GM18909 (cell line): ENCODE data around the gene AGAP5.
A peak's percentile ranks its signal among the peaks of the same experiment; 100 is the strongest.
"Not testable (repeated sequence)": the region's sequence is repeated elsewhere in the genome, so short reads cannot be mapped to it uniquely, and the experiment has no call there.

Experiments used
- ATAC-seq: cut with Tn5 transposase; IDR thresholded peaks from one replicate; pipeline ENCODE4 v1.9.1; 2021; ENCODE audit warnings: mild to moderate bottlenecking; ENCODE audit not compliant: unreplicated experiment, poor library complexity

AGAP5 gene

DNA sequence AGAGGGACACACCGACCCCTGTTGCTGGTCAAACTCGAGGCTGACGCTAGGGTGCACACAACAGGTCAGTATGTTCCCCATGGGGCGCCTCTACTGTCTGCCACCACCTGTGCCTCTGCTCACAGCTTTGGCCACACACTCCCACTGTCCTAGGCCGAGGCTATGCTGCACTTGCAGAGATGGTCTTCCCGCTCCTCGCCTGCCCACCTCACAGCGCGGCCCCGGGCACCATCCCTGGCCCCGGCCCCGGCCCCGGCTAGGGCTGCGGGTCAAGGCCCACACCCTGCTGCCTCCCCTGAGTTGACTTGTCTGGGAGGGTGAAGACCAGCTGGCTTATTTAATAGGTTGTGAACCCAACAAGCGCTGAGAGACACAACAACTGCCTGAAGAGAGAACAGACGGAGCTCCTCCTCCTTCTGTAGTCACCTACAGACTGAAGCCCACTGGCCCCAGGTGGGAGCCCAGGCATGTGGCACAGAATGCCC, at the start of gene AGAP5:
Gene AGAP5 (minus strand): TSS at position 435 of the 485 bp plus-strand sequence. CDS start 354 bp downstream, at position 81.
- not testable (repeated sequence) for ATAC-seq

DNA sequence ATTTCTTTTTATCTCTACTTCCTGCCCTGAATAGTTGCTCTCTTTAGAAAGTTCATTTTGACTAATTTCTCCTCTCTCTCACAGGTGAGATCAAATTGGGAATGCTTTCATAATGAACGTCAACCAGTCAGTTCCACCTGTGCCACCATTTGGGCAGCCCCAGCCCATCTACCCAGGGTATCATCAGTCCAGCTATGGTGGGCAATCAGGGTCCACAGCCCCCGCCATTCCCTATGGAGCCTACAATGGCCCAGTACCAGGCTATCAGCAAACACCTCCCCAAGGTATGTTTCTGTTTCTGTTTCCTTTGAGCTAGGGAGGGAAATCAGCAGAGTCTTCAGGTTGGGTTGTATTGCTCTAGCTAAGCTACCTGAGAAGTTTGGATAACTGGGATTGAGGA, 48.8 kb upstream of the AGAP5 start:
- ATAC-seq = no peak

DNA sequence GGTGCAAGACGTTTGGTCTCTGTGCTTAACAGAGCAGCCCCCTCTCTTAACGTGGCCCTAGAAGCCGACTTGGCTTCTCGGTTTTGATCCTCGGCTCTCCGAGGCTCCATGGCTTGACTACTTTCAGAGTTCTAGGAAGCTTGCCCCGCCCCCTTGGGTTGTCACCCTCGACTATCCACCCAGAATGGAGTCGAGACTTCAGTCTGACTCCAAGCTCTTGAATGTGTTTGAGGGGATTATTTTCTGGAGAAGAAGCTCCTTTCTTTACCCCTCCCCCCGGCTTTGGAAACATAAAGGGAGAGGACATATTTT, 46.7 kb upstream of the AGAP5 start:
- peak; percentile 36 for ATAC-seq

DNA sequence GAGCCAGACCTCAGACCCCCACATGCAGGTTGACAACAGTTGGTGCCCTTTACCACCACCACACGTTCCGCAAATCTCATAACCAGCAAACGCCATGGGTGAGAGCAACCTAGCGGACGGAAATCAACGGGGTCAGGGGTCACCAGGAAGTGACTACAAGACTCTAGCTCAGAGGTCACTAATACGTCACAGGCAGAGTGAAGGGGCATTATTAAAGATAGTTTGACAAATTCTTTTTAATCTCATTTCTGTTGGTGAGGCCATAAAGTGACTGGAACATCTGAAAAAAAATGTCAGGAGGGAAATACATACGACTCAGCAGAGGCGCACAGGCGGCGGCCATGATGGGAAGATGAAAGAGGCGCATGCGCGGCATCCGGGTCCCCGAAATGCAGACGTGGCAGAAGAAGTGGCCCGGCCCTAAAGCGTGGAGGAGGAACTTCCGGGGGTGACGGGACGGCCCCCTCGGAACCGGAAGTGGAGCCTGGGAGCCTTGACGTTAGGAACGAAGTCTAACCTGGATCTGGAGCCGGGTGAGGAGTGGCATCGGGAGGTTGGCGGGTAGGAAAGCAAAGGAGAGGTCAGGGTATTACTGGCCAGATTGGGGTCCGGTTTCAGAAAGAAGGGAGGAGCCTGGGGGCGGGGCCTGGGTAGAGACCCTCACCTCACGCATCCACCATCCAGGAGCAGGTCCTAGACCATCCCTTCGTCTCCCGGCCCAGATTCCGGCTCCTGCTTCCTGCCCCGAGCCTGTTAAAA, 46.2 kb upstream of the AGAP5 start, which contains the start of gene SEC24C:
Gene SEC24C (plus strand): TSS at position 468 of the 759 bp plus-strand sequence. CDS start 2,461 bp downstream, outside the sequence.
- ATAC-seq = peak; percentile 95

DNA sequence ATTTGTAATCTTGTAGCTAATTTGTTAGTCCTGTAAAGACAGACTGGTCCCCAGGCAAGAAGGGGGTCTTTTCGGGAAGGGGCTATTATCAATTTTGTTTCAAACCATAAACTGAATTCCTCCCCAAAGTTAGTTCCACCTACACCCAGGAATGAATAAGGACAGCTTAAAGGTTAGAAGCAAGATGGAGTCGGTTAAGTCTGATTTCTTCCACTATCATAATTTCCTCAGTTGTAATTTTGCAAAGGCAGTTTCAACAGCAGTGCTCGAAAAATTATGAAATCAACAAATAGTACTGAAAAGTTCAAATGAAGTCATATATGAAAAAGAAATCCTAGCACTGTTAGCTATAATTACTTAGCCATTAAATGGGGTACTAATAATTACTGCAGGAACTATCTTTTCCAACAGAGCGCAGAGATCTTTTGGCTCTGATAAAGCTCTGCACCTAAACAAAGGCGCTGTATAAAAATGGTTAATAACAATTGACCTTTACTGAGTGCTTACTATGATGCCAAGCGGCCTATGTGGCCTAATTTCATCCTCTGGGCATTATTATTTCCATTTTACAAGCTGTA, 45.5 kb upstream of the AGAP5 start:
- no peak for ATAC-seq

DNA sequence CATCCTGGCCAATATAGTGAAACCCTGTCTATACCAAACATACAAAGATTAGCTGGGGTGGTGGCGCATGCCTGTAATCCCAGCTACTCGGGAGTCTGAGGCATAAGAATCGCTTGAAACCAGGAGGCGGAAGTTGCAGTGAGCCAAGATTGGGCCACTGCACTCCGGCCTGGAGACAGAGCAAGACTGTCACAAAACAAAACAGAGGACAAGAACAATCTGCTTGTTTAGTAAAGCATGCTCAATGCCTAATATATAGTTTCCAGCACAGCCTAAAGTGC, 44.5 kb upstream of the AGAP5 start:
- no peak for ATAC-seq

DNA sequence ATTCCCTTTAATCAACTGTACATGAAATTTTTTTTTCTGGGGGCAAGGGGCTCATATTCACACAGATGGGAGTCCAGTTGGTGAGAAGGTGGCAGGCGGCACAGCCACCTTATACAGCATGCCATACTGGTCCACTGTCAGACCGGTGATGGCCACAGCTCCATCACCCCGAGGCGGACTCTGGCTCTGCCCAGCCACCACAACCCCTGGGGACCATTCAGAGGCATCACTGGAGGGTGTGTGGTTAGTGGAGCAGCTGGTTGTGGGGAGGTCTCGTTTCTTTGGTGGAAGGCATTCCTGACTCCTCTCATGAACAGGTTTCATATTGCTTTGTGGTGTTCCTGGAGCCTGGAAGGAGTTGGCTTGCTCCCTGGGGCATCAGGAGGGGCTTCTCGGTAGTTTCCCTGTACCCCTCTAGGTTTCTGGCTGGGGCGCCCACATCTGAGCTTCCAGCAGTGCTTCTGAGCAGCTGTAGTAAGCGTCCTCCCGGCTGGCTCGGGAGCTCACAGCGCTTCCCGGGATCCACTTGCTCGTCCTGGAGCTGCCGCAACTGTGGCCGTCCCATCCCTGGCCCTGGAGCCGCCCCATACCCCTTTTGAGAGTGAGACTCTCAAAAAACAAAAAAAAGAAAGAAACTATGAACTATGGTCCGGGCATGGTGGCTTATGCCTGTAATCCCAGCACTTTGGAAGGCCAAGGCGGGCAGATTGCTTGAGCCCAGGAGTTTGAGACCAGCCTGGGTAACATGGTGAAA, 42.8 kb upstream of the AGAP5 start:
- ATAC-seq = not testable (repeated sequence)

DNA sequence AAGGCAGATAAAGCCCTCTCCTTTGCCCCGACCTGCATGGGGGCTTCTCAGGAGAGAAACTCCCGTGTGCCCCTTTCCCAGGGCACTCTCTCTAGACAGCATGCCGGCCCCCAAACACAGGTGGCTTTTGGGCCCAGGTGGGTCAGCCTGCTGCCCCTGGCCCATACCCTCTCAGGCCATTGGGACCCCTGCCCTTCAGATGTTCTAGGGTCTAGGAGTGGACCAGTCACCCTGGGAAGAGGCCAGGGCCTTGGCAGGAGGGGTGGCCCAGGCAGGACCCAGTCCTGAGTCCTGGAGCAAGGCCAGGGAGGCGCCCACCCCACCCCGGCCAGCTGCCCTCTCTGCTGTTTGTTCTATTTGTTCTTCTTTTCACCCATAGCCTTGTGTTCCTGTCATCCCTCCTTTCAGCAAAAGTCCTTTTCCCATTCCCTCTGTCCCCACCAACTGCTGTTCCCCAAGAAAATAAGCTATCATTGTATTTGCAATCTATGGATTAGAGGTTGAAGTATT, 36.9 kb upstream of the AGAP5 start:
- no peak for ATAC-seq

DNA sequence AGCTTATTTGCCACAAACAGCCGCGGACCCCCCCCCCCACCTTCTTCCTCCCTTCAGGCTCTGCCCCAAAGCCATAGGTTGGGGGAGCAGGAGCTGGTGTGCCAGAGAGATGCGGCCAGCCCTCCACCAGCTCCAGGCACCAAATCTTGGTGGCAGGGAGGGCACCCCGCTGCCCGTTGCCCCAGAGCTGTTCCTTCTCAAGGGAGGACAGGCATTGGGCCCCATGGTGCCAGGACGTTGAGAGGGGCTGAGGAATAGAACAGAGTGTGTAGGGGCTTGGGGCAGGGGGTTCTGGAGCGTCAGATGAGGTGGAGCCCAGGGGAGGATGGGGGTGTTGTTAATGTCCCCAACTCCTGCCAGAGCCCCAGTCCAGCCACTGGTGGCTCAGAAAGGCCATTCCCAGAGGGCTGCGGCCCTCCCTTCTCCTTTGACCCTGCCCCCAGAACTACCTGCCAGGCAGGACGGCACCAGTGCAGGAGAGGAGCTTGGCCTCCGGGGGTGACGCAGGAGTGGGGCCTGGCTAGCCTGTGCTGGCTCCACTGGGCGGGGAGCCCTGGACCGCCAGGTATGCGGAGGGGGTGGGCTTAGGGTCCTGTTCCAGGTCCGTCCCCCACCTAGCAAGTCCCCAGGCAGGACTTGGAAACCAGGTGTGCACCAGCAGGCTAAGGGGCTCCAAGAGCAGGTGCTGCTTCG, 36.3 kb upstream of the AGAP5 start:
- no peak for ATAC-seq

DNA sequence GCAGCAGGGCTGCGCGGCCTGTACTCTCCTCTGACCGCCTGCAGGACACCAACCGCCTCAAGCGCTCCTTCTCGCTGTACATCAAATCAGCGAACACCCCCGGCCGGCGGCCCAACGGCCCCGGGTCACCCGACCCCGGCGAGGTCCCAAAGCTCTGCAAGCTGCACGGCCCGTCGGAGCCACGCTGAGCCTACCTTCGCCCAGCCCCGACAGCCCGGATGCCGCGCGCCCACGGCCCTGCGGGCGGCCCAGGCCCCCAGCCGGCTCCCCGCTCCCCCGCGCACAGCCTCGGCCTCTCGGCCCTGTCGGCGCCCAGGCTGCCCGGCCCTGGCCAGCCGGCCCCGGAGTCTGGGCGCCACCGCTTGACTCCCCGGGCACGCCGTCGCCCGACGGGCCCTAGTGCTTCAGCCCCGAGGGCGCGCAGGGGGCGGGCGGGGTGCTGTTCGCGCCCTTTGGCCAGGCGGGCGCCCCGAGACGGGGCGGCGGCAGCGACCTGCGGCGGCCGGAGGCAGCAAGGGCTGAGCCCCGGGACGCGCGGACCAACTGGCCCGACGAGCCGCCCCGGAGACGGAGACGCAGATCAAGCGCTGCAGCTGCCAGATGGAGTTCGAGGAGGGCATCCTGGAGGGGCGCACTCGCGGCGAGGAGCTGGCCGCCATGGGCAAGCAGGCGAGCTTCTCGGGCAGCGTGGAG, 35.2 kb upstream of the AGAP5 start:
- no peak for ATAC-seq

DNA sequence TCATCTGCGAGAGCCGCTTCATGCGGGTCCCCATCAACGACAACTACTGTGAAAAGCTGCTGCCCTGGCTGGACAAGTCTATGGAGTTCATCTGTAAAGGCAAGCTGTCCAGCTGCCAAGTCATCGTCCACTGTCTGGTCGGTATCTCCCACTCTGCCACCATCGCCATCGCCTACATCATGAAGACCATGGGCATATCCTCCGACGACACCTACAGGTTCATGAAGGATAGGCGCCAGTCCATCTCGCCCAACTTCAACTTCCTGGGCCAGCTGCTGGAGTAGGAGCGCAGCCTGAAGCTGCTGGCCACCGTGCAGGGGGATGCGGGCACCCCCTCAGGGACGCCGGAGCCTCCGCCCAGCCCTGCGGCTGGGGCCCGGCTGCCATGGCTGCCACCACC, 34.5 kb upstream of the AGAP5 start:
- ATAC-seq = no peak

DNA sequence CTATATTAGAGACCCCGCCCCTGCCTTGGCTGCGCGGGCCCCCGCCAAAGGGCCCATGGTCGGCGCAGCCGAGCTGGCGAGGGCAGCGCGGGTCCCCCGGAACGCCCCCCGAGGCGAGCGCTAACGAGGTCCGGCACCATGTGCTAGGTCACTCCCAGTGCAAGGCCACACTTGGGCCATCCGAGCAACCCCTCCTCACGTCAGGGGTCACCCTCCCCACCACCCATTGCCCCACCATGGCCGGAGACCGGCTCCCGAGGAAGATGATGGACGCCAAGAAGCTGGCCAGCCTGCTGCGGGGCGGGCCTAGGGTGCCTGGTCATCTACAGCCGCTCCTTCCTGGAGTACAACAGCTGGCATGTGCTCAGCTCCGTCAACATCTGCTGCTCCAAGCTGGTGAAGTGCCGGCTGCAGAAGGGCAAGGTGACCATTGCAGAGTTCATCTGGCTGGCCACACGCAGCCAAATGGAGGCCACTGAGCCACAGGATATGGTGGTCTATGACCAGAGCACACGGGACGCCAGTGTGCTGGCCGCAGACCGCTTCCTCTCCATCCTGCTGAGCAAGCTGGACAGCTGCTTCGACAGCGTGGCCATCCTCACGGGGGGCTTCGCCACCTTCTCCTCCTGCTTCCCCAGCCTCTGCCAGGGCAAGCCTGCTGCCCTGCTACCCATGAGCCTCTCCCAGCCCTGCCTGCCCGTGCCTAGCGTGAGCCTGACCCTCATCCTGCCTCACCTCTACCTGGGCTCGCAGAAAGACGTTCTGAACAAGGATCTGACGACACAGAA, 33.9 kb upstream of the AGAP5 start:
- no peak for ATAC-seq

DNA sequence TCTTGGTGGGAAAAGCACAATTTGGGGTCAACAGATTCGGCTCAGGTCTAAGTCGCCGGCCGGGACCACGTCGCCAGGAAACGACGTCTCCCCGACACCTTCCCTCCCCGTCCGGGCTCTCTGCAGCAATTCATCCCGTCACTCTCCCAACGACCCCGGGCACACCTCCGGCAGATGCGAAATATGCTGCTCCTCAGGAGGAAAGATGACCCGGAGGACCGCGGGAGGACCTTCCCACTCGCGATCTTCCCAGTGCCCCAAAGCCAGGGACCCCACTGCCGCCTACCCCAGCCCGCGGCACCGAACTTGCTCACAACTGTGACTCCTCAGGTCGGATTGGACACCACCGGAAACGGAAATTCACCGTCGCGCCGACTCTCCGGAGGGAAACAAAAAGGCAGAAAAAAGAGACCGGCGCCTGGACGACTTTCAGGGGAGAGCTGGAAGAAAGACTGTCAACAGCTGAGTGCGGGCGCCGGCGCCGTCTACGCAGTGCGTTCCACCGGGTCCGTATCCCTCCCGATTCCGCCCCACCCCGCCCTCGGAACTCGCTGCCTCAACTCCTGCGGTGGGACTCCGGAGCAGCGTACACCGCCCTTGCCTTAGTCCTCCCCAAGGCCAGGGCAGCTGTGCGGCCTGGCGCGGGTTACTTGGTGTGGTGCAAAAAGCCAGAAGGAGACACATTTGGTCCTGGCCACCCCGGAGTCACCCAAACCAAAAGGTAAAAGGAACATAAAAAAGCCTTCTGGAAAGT, 32.4 kb upstream of the AGAP5 start:
- ATAC-seq = peak; percentile 82

DNA sequence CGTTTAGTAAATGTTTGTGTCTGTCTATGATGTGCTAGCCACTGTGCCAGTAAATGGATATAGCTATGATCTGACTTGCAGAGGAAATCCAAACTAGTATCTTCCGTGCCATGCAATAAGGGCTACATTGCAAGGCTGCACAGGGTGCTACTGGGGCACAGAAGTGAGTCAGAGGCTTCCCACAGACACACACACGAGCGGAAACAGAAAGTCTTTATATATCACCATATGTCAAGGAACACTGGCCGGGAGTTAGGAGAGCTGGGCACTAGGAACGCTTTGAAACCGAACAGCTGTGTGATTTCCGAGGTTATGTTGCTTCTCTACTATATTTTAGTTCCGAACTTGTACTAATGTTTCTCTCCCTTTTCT, 31.9 kb upstream of the AGAP5 start:
- ATAC-seq = not testable (repeated sequence)

DNA sequence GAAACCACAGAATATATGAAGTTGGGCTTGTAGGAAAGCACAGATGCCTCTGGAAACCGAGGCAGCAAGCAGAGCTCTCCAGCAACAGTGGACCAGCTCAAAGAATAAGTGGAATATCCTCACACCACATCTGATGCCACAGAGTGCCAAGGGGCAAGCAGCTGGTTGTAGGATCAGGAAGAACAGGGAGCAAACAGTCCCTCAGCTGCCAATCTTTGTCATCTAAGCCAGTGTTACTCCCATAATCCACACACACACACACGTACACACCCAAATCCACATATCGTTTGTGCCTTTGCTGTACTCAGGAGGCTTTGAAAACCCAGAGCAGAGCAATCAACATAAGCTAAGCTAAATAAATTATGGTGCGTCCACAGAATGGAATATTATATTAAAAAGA, 25.6 kb upstream of the AGAP5 start:
- ATAC-seq = no peak

DNA sequence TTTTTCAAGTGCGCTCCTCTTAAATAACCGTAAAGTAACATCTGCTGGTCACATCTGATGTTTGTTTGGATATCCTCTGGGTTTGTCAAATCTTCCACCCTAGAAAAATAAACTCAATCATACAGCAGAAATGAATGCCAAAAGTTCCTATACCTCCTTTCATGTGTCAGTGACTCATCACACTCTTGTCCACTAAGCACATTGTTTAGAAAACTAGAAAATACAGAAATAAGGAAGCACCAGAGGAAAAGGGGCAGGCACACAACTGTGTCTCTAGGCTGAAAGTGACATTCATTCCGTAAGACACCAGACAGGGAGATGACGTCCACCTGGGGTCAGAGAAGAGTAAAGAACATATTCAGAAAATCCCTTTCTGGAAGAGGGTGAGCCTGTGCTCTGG, 22.7 kb upstream of the AGAP5 start:
- ATAC-seq = not testable (repeated sequence)

DNA sequence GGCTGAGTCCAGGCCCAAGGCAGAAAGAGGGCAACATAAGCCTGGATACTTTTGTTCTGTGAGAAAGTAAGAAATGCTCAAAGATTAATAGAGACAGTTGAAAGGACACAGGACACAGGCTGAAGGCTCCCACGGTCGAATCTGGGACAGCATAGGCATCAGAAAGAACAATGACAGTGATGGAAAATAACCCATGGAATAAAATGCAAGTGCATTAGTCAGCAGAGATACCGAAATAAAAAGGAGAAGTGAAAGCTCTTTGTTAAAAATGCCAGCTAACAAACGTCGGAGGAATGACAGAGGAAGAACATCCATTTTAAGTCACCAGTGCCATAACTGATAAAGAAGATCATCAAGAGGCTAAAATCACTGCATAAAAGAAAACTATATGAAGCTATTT, 19.6 kb upstream of the AGAP5 start:
- no peak for ATAC-seq

DNA sequence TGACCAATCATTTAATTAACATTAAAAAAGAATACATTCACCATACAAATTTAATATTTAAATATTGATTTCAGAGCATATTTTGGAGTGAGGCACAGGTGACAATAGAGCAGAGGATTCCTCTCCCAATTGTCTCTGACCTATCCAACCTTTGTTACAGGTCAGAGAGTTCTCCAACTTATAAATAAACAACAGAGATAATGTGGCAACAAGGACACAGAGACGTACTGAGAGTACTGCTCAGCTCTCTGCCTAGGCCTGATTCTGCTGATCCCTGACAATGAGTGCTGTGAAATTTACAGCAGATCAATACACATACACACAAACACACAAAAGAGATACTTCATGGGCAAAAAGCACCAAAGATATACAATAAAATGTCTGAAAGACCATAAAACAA, 18.3 kb upstream of the AGAP5 start:
- ATAC-seq = no peak
